Measurements from ENCODE around the gene CSF1R. TPM values are rescaled to one million over a fixed set of nuclear protein-coding genes. Genes with fewer than 3 reads are reported as not detected.

The CSF1R gene
- total and polyA plus RNA-seq, 2 of the 4 experiments (the other 2 are of a cell fraction), result 0.14 to 0.36 TPM

GRCh38 chr5:150116667-150117400 is 30.5 kb upstream of the CSF1R start:
- no peak overlapping the region for H2AFZ ChIP-seq (replicated peaks; ENCODE audit: low read length, poor library complexity)
- H3K36me3 ChIP-seq (ENCODE audit: control insufficient read depth, insufficient read depth, low read length), result peaks cover 75% of the 10 kb centered on the region
- H3K4me1 ChIP-seq (ENCODE audit: control insufficient read depth, insufficient read depth, low read length), result peaks cover 12% of the 10 kb centered on the region
- no peak overlapping the region for H3K18ac ChIP-seq (ENCODE audit: low read depth, low read length)
- H3K9me1 ChIP-seq (ENCODE audit: insufficient read depth, low read length), result peaks cover 13% of the 10 kb centered on the region; the same call in 1 of the 2 replicates
- 94% methylated on average over 5 of the region's 10 CpGs; no CpG with 5 or more reads in 1 of the 2 experiments for WGBS, 2 experiments (ENCODE audit: extremely low coverage in 2 of 2, insufficient read length in 1 of 2)
- H3K4ac ChIP-seq (ENCODE audit: low read depth, low read length), result no peak overlapping the region
- no peak overlapping the region for H3K56ac ChIP-seq (ENCODE audit: extremely low read depth, insufficient read depth, low read length)
- H3K27ac ChIP-seq (ENCODE audit: insufficient read depth, low read length), result no peak overlapping the region
- POLR2A ChIA-PET (ENCODE audit: unreplicated experiment), result no interaction called here
- H3K9me3 ChIP-seq (ENCODE audit: control insufficient read depth, insufficient read depth, low read length), result no peaks in the 10 kb centered on the region
- H3K14ac ChIP-seq (replicated peaks; ENCODE audit: low read depth, low read length), result no peak overlapping the region
- intact Hi-C loops (cut with micrococcal nuclease) (loop anchor here (10.0 kb wide), 1 partner anchor 282 kb away; no protein-coding TSS in a partner anchor), in situ Hi-C loops (cut with MboI; ENCODE audit: low sequenced_read_pairs) (no loop called here), dilution Hi-C loops (cut with HindIII; ENCODE audit: low sequenced_read_pairs, unreplicated experiment) (no loop called here)
- no TSS peak for BruUV-seq (replicated peaks)
- no peak overlapping the region for H2BK15ac ChIP-seq (ENCODE audit: low read depth, low read length)
- no peak overlapping the region for H4K91ac ChIP-seq (ENCODE audit: insufficient read depth, low read depth, low read length)
- DNase-seq (peak; percentile 27), ATAC-seq (ENCODE audit: low read depth) (no peak)
- TF ChIP-seq MAZ (IDR thresholded peaks at IDR 0.05; ENCODE audit: borderline replicate concordance, low read depth, low read length) (no peak), POLR2A (IDR thresholded peaks at IDR 0.05; ENCODE audit: low read depth, low read length) (no peak), CHD1 (IDR thresholded peaks at IDR 0.05; ENCODE audit: low read depth, low read length) (no peak), MAFK (IDR thresholded peaks at IDR 0.05; ENCODE audit: low read depth, low read length) (no peak), BHLHE40 (IDR thresholded peaks at IDR 0.05; ENCODE audit: low read depth, low read length) (no peak), FOS (IDR thresholded peaks at IDR 0.05; ENCODE audit: low read depth, low read length) (no peak), RFX5 (IDR thresholded peaks at IDR 0.05; ENCODE audit: low read depth, low read length) (no peak)
- peaks cover 4% of the 10 kb centered on the region; the same call in 1 of the 2 replicates for H4K20me1 ChIP-seq (ENCODE audit: insufficient read depth, low read length)
- H4K5ac ChIP-seq (ENCODE audit: low read depth, low read length), result no peak overlapping the region
- H2BK5ac ChIP-seq (ENCODE audit: low read depth, low read length, poor library complexity, severe bottlenecking), result no peak overlapping the region
- H2BK20ac ChIP-seq (ENCODE audit: low read depth, low read length), result no peak overlapping the region
- no peak overlapping the region for H4K8ac ChIP-seq (ENCODE audit: low read depth in 2 of 2, low read length in 2 of 2)
- CTCF ChIA-PET, result interaction anchor here (0.6 to 1.1 kb wide), 2 partner anchors 28 to 62 kb away, joined by 3 read pairs; no protein-coding TSS in a partner anchor
- no peak overlapping the region for H3K4me2 ChIP-seq (ENCODE audit: low read depth, low read length)
- no peak overlapping the region for H2BK120ac ChIP-seq (ENCODE audit: low read depth, low read length)
- no peak overlapping the region for H3K4me3 ChIP-seq (ENCODE audit: insufficient read depth, low read depth, low read length)
- no peaks in the 10 kb centered on the region for H3K27me3 ChIP-seq (ENCODE audit: control insufficient read depth, insufficient read depth, low read length)
- peaks cover 8 to 23% of the 10 kb centered on the region in 2 experiments; a peak in 3 of 4 replicates for H3K79me1 ChIP-seq (ENCODE audit: low read depth in 1 of 2, low read length in 2 of 2)
- H3K9ac ChIP-seq (ENCODE audit: low read depth, low read length), result no peak overlapping the region
- no peak overlapping the region for H2AK5ac ChIP-seq (ENCODE audit: low read depth, low read length)
- H3K23ac ChIP-seq (ENCODE audit: low read depth, low read length), result no peak overlapping the region
- no peak overlapping the region for H2AK9ac ChIP-seq (replicated peaks; ENCODE audit: low read depth, low read length, poor library complexity)
